ENCODE data around the gene TSPO2. TPM values are rescaled to one million over a fixed set of nuclear protein-coding genes. Genes with fewer than 3 reads are reported as not detected.

TSPO2 gene
- total RNA-seq, 4 donors from 2014 or later, result not detected

DNA sequence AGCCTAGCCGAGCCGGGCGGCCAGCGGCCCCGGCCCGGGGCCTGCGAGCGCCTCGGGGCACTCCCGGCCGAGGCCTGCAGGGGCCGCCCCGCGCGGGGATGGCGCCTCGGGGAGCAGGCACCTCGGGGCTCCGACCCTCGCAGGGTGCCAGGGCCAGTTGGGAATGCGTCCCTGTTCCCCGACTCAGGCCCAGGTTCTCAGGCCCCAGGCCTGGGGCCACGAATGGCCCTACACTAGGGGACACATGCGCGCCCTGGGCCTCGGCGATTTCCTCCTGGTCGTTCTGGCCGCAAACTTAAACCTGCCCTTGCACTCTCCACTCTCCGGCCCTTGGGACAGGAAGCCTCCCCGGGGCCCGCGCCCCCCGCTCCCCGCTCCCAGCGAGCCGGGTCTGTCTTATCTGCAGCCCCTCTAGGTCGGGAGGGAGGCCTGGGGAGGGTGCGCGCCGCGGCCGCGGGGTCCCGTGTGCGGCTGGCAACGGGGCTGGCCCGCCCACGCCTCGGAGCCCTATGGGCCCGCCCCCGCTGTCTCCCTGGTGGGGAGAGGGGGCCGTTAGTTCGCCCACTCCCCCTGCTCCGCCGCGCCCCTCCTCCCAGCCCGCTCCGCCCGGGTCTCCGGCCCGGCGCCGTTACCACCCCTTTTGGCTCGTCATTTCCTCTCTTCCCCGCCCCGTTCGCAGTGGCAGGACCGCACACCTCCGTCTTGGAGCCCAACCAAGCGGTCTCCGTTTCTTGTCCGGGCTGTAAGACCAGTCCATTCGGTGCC, 31.1 kb downstream of the TSPO2 start:
- no peak for TF ChIP-seq CTCF (IDR thresholded peaks at IDR 0.05; ENCODE audit: low read depth)

GRCh38 chr6:41073968-41074691, 31.9 kb downstream of the TSPO2 start:
- TF ChIP-seq CTCF (IDR thresholded peaks at IDR 0.05; ENCODE audit: low read depth), result no peak

DNA sequence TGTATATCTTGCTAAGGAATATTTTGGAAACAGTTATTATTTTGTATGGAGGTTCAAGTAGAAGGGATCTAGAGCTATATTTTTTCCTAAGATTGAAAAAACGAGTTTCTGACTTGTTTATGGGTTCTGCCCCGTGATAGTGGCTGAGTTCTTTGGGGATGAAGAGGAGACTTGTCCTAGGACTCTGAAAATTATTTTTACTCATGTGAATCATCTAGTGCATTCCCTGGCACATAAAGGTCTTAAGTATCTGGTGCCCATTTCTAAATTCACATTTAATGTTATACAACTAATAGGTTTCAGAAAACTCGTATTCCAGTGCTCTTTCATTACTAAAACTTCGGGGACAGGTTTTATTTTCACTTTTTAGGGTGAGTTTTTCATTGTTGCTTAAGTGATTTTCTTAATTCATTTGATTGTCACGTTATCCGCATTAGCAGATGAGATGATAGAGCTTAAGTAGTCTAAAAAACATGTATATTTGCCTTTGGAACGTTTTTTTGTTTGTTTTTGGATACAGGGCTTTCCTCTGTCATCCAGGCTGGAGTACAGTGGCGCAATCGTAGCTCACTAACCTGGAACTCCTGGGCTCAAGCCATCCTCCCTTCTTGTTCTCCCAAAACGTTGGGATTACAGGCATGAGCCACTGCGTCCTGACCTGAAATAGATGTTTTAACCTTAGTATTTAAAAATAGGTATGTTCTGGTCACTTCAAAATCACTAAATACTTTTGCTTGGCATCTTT, 32.6 kb downstream of the TSPO2 start:
- no peak for TF ChIP-seq CTCF (IDR thresholded peaks at IDR 0.05; ENCODE audit: low read depth)

DNA sequence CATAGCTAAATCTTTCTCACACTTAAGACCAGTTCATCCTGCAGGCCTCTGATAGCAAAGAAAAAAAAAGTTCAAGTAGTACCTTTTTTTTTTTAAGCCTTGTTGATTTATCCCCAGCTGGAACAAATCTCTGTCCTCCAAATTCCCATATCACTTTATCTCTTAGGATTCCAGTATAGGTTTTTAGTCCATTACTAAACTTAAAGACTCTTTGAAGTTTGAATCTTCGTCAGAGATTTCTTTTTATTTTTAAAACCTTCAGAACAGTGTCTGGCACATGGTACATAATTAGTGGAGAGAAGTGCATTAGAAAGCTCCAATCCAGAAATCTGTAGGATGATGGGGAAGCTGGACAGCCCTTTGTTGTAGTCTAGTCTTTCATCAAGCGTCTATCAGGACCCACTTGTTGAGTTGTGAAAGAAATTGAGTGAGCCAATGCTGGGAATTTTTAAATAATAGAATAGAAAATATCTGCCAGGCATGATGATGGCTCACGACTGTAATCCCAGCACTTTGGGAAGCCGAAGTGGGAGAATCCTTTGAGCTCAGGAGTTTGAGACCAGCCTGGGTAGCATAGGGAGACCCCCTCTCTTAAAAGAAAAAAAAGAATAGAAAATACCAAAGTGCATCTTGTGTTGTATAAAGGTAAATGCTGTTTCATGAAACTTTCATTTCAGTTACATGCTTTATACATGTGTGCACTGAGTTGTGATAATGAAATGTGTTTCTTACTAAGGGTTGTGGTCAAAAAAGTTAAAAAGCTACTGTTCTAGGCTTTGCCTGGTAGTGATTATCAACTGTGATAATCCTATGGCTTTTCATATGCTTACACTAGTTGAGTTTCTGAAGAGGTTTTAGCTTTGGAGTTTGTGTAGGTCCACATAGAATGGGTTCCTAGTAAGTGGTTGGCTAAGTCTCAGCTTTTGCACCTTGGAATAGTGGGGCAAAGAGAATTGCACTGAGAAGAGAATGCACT, 33.7 kb downstream of the TSPO2 start:
- TF ChIP-seq CTCF (IDR thresholded peaks at IDR 0.05; ENCODE audit: low read depth), result no peak

DNA sequence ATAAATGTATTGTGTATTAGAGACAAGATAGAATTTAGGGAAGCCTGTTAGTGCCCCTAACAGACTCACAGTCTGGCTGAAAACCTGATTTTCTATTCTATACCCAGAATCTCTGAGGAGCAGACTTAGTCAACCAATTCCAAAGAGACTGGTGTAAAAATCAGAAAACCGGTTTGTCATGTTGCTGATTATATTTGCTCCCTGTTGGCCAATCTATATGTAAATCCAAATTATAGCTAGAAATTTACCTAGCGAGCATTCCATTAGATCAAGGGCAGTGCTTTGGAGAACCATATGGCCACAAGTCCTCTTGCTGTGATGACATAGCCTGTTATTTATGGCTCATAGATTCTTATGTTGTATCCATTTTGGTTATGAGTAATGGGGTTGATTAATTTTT, 35.3 kb downstream of the TSPO2 start:
- no peak for TF ChIP-seq CTCF (IDR thresholded peaks at IDR 0.05; ENCODE audit: low read depth)

GRCh38 chr6:41078101-41078500, 35.8 kb downstream of the TSPO2 start:
- TF ChIP-seq CTCF (IDR thresholded peaks at IDR 0.05; ENCODE audit: low read depth), result no peak

All from subcutaneous adipose tissue (tissue), 4 donors.